HG03108 (cell line): ENCODE data around the gene SEZ6L.

Experiments used
- ATAC-seq: cut with Tn5 transposase; IDR thresholded peaks from one replicate; pipeline ENCODE4 v1.9.1; 2021; ENCODE audit warnings: moderate library complexity; ENCODE audit not compliant: unreplicated experiment

SEZ6L gene

DNA sequence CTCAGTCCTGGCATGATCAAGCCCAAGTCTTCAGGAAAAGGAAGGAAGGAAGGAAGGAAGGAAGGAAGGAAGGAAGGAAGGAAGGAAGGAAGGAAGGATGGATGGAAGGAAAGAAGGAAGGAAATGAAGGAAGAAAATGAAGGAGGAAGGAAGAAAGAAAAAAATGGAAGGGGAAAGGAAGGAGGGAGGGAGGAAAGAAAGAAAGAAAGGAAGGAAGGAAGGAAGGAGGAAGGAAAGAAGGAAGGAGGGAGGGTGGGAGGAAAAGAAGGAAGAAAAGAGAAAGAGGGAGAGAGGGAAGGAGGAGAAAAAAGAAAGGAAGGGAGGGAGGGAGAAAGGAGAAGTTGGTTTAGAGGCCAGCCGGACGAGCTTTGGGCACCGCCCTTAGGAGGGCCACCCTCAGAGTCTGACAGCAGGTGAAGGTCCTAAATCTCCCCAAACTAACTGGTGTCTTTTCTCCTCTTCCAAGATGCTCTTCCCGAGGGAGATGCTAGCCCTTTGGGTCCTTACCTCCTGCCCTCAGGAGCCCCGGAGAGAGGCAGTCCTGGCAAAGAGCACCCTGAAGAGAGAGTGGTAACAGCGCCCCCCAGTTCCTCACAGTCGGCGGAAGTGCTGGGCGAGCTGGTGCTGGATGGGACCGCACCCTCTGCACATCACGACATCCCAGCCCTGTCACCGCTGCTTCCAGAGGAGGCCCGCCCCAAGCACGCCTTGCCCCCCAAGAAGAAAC is 122.8 kb downstream of the SEZ6L start:
- ATAC-seq, result no peak

DNA sequence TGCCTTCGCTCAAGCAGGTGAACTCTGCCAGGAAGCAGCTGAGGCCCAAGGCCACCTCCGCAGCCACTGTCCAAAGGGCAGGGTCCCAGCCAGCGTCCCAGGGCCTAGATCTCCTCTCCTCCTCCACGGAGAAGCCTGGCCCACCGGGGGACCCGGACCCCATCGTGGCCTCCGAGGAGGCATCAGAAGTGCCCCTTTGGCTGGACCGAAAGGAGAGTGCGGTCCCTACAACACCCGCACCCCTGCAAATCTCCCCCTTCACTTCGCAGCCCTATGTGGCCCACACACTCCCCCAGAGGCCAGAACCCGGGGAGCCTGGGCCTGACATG is 123.4 kb downstream of the SEZ6L start:
- no peak for ATAC-seq

GRCh38 chr22:26295563-26296126 is 126.4 kb downstream of the SEZ6L start:
- no peak for ATAC-seq

DNA sequence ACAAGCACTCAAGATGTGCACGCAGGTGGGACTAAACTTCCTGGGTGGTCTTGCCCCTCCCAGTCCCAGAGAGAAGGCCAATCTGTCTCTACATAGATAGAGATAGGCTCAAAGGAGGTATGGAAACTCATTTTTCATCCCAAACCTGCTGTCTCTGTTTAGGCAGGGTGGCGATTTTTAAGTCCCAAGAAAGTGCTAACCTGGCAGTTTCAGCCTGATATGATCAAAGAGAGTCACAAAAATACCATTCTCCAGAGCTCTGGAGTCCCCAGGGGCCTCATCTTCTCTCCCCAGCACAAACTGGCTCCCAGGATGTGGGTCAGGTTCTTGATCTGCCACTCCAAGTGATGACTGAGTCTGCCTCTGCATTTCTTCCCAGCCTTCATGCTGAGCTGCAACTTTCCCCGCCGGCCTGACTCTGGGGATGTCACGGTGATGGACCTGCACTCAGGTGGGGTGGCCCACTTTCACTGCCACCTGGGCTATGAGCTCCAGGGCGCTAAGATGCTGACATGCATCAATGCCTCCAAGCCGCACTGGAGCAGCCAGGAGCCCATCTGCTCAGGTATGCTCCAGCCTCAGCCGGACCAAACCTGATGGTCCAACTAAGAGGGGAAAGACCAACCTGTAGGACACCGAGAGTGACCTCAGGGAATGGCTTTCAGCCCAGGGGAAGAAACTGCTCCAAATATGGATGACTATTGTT is 129.5 kb downstream of the SEZ6L start:
- ATAC-seq, result no peak

- no peak for ATAC-seq
Observed at GRCh38 chr22:26302726-26303125, 133.5 kb downstream of the SEZ6L start.

DNA sequence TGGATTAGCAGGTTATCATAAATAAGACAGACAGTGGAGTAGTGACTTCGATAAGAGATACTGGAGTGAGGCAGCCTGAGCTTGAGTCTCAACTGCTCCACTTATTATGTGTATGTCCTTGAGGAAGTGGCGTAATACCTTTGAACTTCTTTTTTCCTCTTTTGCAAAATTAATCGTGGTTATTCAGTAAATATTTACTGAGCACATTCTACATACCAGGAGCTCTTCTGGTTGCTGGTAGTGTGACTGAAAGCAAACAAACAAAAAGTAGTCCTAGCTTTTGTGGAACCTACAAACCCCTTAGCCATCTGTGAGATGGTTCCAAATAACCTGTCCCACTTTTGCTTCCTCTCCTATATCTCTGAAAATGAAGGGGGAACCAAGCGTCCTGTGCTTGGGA is 134.2 kb downstream of the SEZ6L start:
- ATAC-seq, result no peak

GRCh38 chr22:26304730-26305129 is 135.5 kb downstream of the SEZ6L start:
- ATAC-seq, result no peak

DNA sequence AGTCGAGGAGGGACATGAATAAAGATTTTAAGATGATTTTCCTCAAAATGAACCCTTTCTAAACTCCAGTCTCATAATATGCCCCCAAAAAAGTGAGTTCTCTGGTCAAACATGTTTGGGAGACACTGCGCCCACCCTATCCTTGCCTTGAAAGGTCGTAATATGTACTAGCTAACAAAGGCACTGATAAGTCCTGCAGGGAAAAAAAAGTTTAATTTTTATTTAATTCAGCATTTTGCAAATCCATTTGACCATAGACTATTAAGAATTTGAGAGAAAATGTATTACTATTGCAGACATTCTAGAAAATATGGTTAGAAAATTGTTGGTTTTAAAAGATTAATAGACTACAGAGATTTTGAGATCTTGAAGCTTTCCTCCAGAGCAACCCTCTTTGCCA is 139.2 kb downstream of the SEZ6L start:
- ATAC-seq, result no peak

DNA sequence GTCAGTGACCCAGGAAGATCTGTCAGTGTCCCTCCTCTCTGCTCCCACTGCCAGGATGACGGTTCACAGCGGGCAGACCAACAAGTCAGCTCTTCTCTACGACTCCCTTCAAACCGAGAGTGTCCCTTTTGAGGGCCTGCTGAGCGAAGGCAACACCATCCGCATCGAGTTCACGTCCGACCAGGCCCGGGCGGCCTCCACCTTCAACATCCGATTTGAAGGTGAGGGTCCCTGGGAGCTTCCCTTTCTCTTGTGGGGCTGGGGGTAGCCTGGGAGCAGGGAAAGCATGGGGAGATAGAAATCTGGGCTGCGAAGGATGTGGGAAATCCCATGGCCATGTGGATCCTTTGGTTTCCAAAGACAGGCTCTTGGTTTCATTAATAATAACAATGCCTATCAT is 141.4 kb downstream of the SEZ6L start:
- no peak for ATAC-seq

GRCh38 chr22:26313291-26313690 is 144.0 kb downstream of the SEZ6L start:
- no peak for ATAC-seq

GRCh38 chr22:26314171-26314570 is 144.9 kb downstream of the SEZ6L start:
- ATAC-seq, result no peak

DNA sequence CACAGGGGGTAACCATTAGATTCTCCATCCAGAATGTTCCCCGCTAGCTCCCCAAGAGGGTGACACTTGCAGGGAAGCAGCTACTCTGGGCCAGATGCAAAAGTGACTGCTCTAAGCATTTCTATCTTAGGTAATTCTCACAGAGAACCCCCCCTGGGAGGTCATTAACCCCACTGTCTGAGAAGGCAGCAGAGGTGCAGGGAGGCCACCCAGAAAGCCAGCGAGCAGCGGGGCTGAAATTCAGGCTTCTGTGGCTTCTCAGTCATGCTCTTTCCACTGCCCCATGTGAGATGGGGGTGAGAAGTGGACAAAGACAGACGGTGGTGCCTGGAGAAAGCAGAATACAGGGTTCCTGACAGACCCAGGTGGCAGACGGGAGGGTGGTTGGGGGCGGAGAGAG is 145.4 kb downstream of the SEZ6L start:
- no peak for ATAC-seq

- ATAC-seq, result no peak
Observed at GRCh38 chr22:26316732-26317285, 147.5 kb downstream of the SEZ6L start.

DNA sequence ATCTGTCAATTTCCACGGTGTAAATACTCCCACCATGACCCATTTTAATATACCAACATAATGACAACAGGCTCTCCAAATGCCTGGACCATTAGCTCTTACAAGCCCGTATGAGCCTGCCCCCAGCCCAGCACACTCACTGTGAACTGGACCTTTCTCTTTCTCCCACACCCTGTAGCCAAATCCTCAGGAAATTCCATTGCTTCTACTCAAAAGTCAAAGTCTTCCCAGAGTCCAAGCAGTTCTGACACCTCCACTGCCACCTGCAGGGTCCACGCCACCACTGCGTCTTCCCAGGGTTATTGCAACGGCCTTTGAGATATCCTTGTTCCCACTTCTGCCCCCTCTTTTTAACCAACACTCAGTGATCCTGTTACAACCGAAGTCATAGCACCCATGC is 149.7 kb downstream of the SEZ6L start:
- no peak for ATAC-seq

DNA sequence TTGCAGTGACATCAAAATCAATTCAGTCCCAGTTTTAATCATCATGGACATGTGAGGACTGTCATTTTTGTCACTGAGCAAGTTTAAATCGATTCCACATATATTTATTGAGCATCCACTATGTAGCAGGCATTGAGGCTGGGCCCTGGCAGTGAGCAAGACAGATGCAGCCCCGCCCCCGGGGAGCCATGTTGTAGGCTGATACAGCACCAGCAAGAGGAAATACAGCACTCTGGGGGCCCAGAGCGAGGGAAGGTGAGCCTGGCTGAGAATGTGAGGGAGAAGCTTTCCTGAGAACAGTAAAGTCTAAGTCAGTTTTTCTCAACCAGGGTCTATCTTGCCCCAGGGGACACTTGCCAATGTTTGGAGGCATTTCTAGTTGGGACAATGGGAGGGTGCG is 151.2 kb downstream of the SEZ6L start:
- ATAC-seq, result no peak

- ATAC-seq, result no peak
Observed at GRCh38 chr22:26321469-26321913, 152.2 kb downstream of the SEZ6L start.

- no peak for ATAC-seq
Observed at GRCh38 chr22:26322179-26322905, 153.1 kb downstream of the SEZ6L start.

- ATAC-seq, result no peak
Observed at GRCh38 chr22:26323013-26323412, 153.8 kb downstream of the SEZ6L start.

GRCh38 chr22:26324150-26324549 is 154.9 kb downstream of the SEZ6L start:
- no peak for ATAC-seq

DNA sequence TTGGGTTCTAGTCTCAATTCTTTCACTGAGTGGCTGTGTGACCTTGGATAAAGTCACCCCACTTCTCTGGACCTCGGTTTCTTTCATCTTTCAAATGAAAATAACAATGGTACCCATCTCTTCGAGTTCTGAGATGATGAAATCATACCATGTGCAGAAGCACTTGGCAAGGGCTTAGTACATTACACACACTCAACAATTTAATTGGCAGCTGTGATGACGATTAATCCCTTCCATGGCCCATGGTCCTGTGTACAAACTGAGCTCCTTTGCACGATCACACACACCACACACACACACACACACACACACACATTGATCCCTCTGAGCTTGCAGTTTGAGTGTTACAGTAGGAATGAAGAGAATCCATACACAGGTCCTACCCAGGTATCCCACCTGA is 156.4 kb downstream of the SEZ6L start:
- ATAC-seq, result no peak

DNA sequence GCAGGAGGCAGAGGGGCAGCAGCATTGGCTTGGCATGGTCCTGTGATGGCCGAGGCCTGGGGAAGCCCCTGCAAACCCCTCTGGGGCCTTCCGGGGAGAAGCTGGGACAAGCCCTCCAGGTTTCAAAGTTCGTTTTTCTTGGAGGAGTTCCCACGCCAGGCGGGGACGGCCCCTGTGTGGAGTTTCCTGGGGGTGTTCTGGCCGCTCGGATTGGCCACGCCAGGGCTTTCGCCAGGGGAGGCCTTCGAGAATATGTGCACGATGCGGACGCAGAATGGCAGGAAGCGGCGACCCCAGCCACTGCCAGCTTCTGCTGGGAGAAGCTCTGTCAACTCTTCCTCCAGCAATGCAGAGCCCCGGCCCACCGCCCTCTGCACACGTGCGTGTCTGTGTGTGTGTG is 157.5 kb downstream of the SEZ6L start:
- no peak for ATAC-seq
